AG09319 (cell line): ENCODE measurements around the gene VPS25.

Experiments
- DNase-seq: peaks from one replicate; pipeline ENCODE4 v3.0.0-alpha.2; 2010; ENCODE audit warnings: low read depth; ENCODE audit errors: extremely low read depth
- CTCF ChIP-seq: IDR thresholded peaks from 2 replicates; pipeline ENCODE4 v1.5.1; 2011; ENCODE audit warnings: low read depth, mild to moderate bottlenecking, inconsistent platforms, low read length, moderate library complexity

The VPS25 gene

GRCh38 chr17:42744806-42745617 is 28.2 kb upstream of the VPS25 start, which contains the start of gene EZH1:
EZH1 (minus strand) TSS chr17:42745040; CDS start chr17:42728941, 16,099 bp downstream.
- no peak for TF ChIP-seq CTCF
- peak; percentile 76 for DNase-seq

GRCh38 chr17:42748202-42748907 is 24.9 kb upstream of the VPS25 start:
- TF ChIP-seq CTCF: no peak
- DNase-seq: no peak

- no peak for TF ChIP-seq CTCF
- DNase-seq: no peak
Observed at GRCh38 chr17:42748908-42749798, 24.1 kb upstream of the VPS25 start.

- DNase-seq: no peak
- no peak for TF ChIP-seq CTCF
Observed at GRCh38 chr17:42750739-42751344, 22.4 kb upstream of the VPS25 start.

- no peak for DNase-seq
- no peak for TF ChIP-seq CTCF
Observed at GRCh38 chr17:42751628-42752027, 21.6 kb upstream of the VPS25 start.

- DNase-seq: no peak
- no peak for TF ChIP-seq CTCF
Observed at GRCh38 chr17:42754782-42755181, 18.5 kb upstream of the VPS25 start.
